Vagina (tissue), 2 donors: ENCODE results near the gene CEP290.

ENCODE experiments used
- POLR2A ChIP-seq, 2 donors: fragments of 450-650 bp; IDR thresholded peaks; one replicate each; pipeline ENCODE4 v1.6.1; 2017; ENCODE audit warnings: antibody characterized with exemption in 2 of 2, mild to moderate bottlenecking in 2 of 2, moderate library complexity in 2 of 2
- TF ChIP-seq, protein P1 (sequence below), 3 experiments: fragments of 450-650 bp in 2 of 3; fragments of 200-600 bp in 1 of 3; sonication (generic) in 1 of 3; IDR thresholded peaks; one replicate each; pipeline ENCODE4 v1.5.1; 2017 to 2019; ENCODE audit warnings: antibody characterized with exemption in 3 of 3, mild to moderate bottlenecking in 2 of 3, moderate library complexity in 2 of 3

GRCh38 chr12:88144546-88145468 lies 2.9 kb upstream of the CEP290 start:
- no peak for TF ChIP-seq POLR2A (IDR thresholded peaks at IDR 0.05)
- TF ChIP-seq, protein P1, sequence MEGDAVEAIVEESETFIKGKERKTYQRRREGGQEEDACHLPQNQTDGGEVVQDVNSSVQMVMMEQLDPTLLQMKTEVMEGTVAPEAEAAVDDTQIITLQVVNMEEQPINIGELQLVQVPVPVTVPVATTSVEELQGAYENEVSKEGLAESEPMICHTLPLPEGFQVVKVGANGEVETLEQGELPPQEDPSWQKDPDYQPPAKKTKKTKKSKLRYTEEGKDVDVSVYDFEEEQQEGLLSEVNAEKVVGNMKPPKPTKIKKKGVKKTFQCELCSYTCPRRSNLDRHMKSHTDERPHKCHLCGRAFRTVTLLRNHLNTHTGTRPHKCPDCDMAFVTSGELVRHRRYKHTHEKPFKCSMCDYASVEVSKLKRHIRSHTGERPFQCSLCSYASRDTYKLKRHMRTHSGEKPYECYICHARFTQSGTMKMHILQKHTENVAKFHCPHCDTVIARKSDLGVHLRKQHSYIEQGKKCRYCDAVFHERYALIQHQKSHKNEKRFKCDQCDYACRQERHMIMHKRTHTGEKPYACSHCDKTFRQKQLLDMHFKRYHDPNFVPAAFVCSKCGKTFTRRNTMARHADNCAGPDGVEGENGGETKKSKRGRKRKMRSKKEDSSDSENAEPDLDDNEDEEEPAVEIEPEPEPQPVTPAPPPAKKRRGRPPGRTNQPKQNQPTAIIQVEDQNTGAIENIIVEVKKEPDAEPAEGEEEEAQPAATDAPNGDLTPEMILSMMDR (IDR thresholded peaks at IDR 0.05), result no peak
